NT2/D1 (cell line): ENCODE results near the gene FBXO47.

ENCODE experiments used
- SUZ12 ChIP-seq: IDR thresholded peaks from 2 replicates; pipeline ENCODE4 v1.6.1; 2011; ENCODE audit not compliant: insufficient read length, insufficient read depth; ENCODE audit errors: extremely low read depth
- YY1 ChIP-seq: IDR thresholded peaks from 2 replicates; pipeline ENCODE4 v1.6.1; 2011; ENCODE audit not compliant: insufficient read length, insufficient read depth
- ZNF274 ChIP-seq: IDR thresholded peaks from 2 replicates; pipeline ENCODE4 v1.6.1; 2011; ENCODE audit warnings: mild to moderate bottlenecking, low read depth, low read length

DNA sequence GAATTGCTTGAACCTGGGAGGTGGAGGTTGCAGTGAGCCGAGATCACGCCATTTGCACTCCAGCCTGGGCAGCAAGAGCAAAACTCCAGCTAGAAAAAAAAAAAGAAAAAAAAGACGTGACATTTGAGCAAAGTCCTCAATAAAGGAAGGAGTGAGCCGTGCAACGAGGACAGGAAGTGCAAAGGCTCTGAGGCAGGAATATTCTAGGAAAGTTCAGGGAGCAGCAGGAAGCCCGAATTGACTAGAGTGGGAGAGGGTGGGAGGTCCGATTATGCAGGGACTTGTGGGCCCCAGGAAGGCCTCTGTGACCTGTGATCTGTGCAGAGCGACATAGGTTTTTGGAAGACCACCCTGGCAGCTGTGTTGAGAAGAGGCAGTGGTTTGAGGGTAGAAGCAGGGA is 50.4 kb downstream of the FBXO47 start:
- TF ChIP-seq SUZ12 (no peak), YY1 (no peak), ZNF274 (no peak)
